Stomach (tissue), 9 donors: ENCODE measurements around the gene CD1C. TPM values are rescaled to one million over a fixed set of nuclear protein-coding genes. Genes with fewer than 3 reads are reported as not detected.
"Not testable (repeated sequence)": the region's sequence is repeated elsewhere in the genome, so short reads cannot be mapped to it uniquely, and the experiment has no call there.

Experiments used
- DNase-seq, 2 donors: peaks; one replicate each; pipeline versions ENCODE4 v3.0.0 to v3.0.0-alpha.2; 2013 to 2019
- H3K27ac ChIP-seq, 5 donors: fragments of 200-600 bp in 4 of 5; sonication (generic) in 4 of 5; one replicate each; pipeline ENCODE4 v1.5.1; 2013 to 2019; ENCODE audit warnings: mild to moderate bottlenecking in 1 of 5, moderate library complexity in 1 of 5
- H3K27me3 ChIP-seq, 3 donors: fragments of 200-600 bp; sonication (generic); one replicate each; pipeline ENCODE4 v1.5.1; 2017 to 2019; ENCODE audit warnings: mixed run types in 1 of 3
- H3K36me3 ChIP-seq, 4 donors: fragments of 200-600 bp; sonication (generic); 1 replicate in 3 of 4; 2 replicates in 1 of 4; pipeline ENCODE4 v1.5.1; 2016 to 2019
- H3K4me1 ChIP-seq, 4 donors: fragments of 200-600 bp; sonication (generic); one replicate each; pipeline ENCODE4 v1.5.1; 2016 to 2019
- H3K4me3 ChIP-seq, 4 donors: fragments of 200-600 bp; sonication (generic) in 3 of 4; one replicate each; pipeline ENCODE4 v1.5.1; 2016 to 2019; ENCODE audit warnings: mild to moderate bottlenecking in 1 of 4
- H3K9me3 ChIP-seq, 4 donors: fragments of 200-600 bp; sonication (generic); one replicate each; pipeline ENCODE4 v1.5.1; 2016 to 2019
- EP300 ChIP-seq: sonication (generic); formaldehyde crosslinking; IDR thresholded peaks from one replicate; pipeline ENCODE4 v1.6.1; 2017; ENCODE audit warnings: antibody characterized with exemption
- POLR2A ChIP-seq, 4 donors: fragments of 450-650 bp; IDR thresholded peaks; one replicate each; pipeline ENCODE4 v1.6.1; 2016; ENCODE audit warnings: antibody characterized with exemption in 4 of 4, control low read depth in 2 of 4, mild to moderate bottlenecking in 1 of 4, moderate library complexity in 1 of 4
- POLR2AphosphoS5 ChIP-seq, 3 donors: sonication (generic); formaldehyde crosslinking; IDR thresholded peaks; one replicate each; pipeline ENCODE4 v1.6.1; 2016; ENCODE audit warnings: antibody characterized with exemption in 3 of 3
- WGBS, 5 donors: extraction: QIAGEN DNeasy Blood & Tissue Kit in 3 of 5; methylation state at CpG; one replicate each; pipeline versions ENCODE4 v1.1.5 to v1.1.7; 2013 to 2018; 5-methylcytosine and 5-hydroxymethylcytosine counted together
- intact Hi-C: fragments of 100-400 bp; cut with DNase I; formaldehyde crosslinking; loops from one replicate; pipeline ENCODE4 v1.15.1; 2023; ENCODE audit warnings: low total_unique reads
- polyA plus RNA-seq, 3 donors: library from polyadenylated mRNA; stranded (reverse); fragments of 200-250 nt; gene quantifications; one replicate each; pipeline ENCODE4 v1.2.3, GENCODE V29; 2013
- total RNA-seq, 5 donors: library from RNA; depleted of rRNA; stranded (reverse); fragments of >200 nt; gene quantifications; one replicate each; pipeline versions ENCODE4 v1.1.0 to v1.2.3, GENCODE V29; 2014 to 2016
- TF ChIP-seq, protein P1 (sequence below), 7 experiments: fragments of 450-650 bp in 4 of 7; fragments of 200-600 bp in 3 of 7; sonication (generic) in 3 of 7; IDR thresholded peaks; one replicate each; pipeline ENCODE4 v1.5.1; 2016 to 2019; ENCODE audit warnings: antibody characterized with exemption in 7 of 7, control low read depth in 2 of 7, mild to moderate bottlenecking in 1 of 7
- donor health status: healthy with polysubstance abuse.
- donor health status: Bipolar disorder and iron deficiency.
- donor health status: healthy.

CD1C gene
- total and polyA plus RNA-seq, 8 donors: 1.1 to 2.8 (median 1.8) TPM; not detected in 5

DNA sequence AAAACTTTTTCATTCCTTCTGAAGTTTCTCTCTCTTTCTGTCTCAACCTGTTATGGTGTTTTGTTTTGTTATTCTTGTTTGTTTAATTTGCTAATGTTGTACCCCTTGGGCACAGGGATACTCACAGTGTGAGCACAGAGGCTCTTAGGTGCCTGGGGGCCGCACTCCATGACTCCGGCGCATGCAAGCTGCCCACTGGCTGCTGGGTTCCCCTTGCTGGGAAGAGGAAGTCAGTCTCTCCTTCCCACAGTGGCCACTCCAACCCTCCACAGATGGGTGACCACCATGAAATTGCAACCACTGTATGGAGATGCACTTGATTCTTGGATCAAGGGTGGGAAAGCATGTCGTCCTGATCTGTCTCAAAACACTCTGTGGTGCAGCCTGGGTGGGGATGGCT, 40.1 kb upstream of the CD1C start:
- Histone ChIP-seq H3K4me3 (no peak overlapping the region), H3K9me3 (no peaks in the 10 kb centered on the region), H3K4me1 (peaks cover 0 to 18% (median 0%) of the 10 kb centered on the region in 4 donors), H3K27ac (no peak overlapping the region), H3K36me3 (no peaks in the 10 kb centered on the region), H3K27me3 (no peaks in the 10 kb centered on the region)
- TF ChIP-seq EP300 (no peak), POLR2AphosphoS5 (IDR thresholded peaks at IDR 0.05) (no peak), POLR2A (IDR thresholded peaks at IDR 0.05) (no peak)
- TF ChIP-seq, protein P1, sequence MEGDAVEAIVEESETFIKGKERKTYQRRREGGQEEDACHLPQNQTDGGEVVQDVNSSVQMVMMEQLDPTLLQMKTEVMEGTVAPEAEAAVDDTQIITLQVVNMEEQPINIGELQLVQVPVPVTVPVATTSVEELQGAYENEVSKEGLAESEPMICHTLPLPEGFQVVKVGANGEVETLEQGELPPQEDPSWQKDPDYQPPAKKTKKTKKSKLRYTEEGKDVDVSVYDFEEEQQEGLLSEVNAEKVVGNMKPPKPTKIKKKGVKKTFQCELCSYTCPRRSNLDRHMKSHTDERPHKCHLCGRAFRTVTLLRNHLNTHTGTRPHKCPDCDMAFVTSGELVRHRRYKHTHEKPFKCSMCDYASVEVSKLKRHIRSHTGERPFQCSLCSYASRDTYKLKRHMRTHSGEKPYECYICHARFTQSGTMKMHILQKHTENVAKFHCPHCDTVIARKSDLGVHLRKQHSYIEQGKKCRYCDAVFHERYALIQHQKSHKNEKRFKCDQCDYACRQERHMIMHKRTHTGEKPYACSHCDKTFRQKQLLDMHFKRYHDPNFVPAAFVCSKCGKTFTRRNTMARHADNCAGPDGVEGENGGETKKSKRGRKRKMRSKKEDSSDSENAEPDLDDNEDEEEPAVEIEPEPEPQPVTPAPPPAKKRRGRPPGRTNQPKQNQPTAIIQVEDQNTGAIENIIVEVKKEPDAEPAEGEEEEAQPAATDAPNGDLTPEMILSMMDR (IDR thresholded peaks at IDR 0.05): no peak
- 75 to 90% (median 88%) methylated on average over 4 of the region's 4 CpGs for WGBS, 5 donors
- intact Hi-C loops: no loop called here
- no peak for DNase-seq

DNA sequence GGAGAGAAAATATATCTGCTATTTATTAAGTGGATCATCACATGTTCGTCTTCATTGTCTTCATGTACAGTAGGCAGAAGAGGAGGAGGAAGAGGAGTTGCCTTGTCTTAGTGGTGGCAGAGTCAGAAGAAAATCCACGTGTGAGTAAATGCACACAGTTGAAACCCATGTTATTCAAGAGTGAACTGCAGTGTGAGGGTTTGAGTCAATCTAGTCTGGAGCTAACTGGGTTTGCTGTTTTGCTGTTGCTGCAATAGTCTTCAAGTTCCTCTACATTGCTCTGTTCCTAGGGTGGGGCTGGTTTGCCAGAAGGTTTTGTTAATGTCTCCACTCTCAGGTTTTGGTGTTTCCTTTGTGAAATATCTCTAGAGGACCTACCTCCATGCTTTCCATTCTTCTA, 38.6 kb upstream of the CD1C start:
- DNase-seq: no peak
- Histone ChIP-seq H3K4me3 (no peak overlapping the region), H3K4me1 (peaks cover 0 to 18% (median 0%) of the 10 kb centered on the region in 4 donors), H3K36me3 (no peaks in the 10 kb centered on the region), H3K9me3 (no peaks in the 10 kb centered on the region), H3K27ac (no peak overlapping the region), H3K27me3 (no peaks in the 10 kb centered on the region)
- WGBS, 5 donors: 56 to 73% (median 60%) methylated on average over 2 of the region's 2 CpGs
- TF ChIP-seq POLR2AphosphoS5 (IDR thresholded peaks at IDR 0.05) (no peak), POLR2A (IDR thresholded peaks at IDR 0.05) (no peak), EP300 (no peak)
- TF ChIP-seq, protein P1 (IDR thresholded peaks at IDR 0.05): no peak
- intact Hi-C loops: no loop called here

DNA sequence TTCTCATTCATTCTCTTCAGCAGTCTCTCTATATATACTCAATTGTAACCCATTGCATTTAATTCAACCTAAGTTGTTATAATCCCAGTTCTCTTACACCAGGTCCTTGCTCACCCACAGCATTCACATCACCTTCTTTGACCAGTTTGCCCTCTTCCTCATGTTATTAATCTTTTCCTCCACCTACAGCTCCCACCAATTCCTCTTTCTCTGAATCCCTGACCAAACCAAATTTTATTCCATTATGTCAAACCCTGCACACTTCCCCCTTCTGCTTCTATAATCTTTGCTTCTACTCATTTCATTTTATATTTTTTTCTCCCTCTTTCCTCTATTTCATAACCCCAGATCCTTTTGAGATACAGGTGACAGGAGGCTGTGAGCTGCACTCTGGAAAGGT, 34.1 kb upstream of the CD1C start:
- no peak overlapping the region for H3K4me3 ChIP-seq
- H3K27ac ChIP-seq: no peak overlapping the region
- intact Hi-C loops: no loop called here
- no peaks in the 10 kb centered on the region for H3K27me3 ChIP-seq
- no peaks in the 10 kb centered on the region for H3K36me3 ChIP-seq
- DNase-seq: no peak
- H3K9me3 ChIP-seq: no peaks in the 10 kb centered on the region
- H3K4me1 ChIP-seq: no peaks in the 10 kb centered on the region
- no peak for TF ChIP-seq POLR2A (IDR thresholded peaks at IDR 0.05)
- no peak for TF ChIP-seq EP300
- TF ChIP-seq POLR2AphosphoS5 (IDR thresholded peaks at IDR 0.05): no peak
- TF ChIP-seq, protein P1 (IDR thresholded peaks at IDR 0.05): no peak

DNA sequence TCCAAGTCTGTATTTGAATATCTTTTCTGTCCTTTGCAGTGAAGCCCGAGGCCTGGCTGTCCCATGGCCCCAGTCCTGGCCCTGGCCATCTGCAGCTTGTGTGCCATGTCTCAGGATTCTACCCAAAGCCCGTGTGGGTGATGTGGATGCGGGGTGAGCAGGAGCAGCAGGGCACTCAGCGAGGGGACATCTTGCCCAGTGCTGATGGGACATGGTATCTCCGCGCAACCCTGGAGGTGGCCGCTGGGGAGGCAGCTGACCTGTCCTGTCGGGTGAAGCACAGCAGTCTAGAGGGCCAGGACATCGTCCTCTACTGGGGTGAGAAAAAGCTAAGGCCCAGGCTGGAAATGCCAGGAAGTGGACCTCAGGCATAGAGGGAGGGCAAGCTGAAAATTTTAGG, 33.0 kb upstream of the CD1C start:
- H3K27ac ChIP-seq, DNase-seq, H3K36me3 ChIP-seq, H3K4me3 ChIP-seq, H3K9me3 ChIP-seq, H3K4me1 ChIP-seq, H3K27me3 ChIP-seq, intact Hi-C loops: not testable (repeated sequence)
- WGBS, 5 donors: 82 to 88% (median 86%) methylated on average over 9 of the region's 9 CpGs

DNA sequence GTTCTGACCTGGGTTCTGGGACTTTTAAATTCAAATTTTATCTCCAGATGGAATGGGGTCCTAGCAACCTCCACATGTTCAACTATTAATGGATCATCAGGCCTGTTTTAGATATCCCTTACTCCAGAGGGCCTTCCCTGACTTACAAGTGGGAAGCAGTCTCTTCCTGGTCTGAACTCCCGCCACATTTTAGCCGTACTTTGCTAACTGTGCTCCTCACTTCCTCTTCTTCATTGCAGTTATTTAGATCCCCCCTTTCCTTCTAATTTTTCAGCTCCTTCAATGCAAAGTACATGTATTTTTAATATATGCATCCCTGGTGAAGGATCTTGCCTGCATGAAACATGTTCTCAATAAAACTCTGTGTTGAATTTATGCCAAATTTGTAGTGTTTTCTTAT, 31.8 kb upstream of the CD1C start:
- intact Hi-C loops: no loop called here
- Histone ChIP-seq H3K36me3 (no peaks in the 10 kb centered on the region), H3K27me3 (no peaks in the 10 kb centered on the region), H3K27ac (no peak overlapping the region), H3K4me1 (no peaks in the 10 kb centered on the region), H3K9me3 (no peaks in the 10 kb centered on the region), H3K4me3 (no peak overlapping the region)
- WGBS, 5 donors: 55 to 74% (median 67%) methylated on average over 2 of the region's 2 CpGs
- TF ChIP-seq POLR2A (IDR thresholded peaks at IDR 0.05) (no peak), EP300 (no peak), POLR2AphosphoS5 (IDR thresholded peaks at IDR 0.05) (no peak)
- TF ChIP-seq, protein P1 (IDR thresholded peaks at IDR 0.05): no peak
- no peak for DNase-seq
